WI38 (cell line): ENCODE measurements around the gene MINK1.
A peak's percentile ranks its signal among the peaks of the same experiment; 100 is the strongest.

Experiments used
- H3K4me3 ChIP-seq: 2 replicates; pipeline ENCODE4 v1.5.1; 2011; ENCODE audit warnings: low read depth, mild to moderate bottlenecking, control low read depth, low read length
- CTCF ChIP-seq: IDR thresholded peaks from 2 replicates; pipeline ENCODE4 v1.5.1; 2012; ENCODE audit warnings: low read depth, mild to moderate bottlenecking, control low read depth, low read length

The MINK1 gene

GRCh38 chr17:4833941-4834680, 971 bp downstream of the MINK1 start:
- peak overlapping the region; percentile 84 for H3K4me3 ChIP-seq
- TF ChIP-seq CTCF = no peak

GRCh38 chr17:4834681-4835020, 1.5 kb downstream of the MINK1 start:
- no peak for TF ChIP-seq CTCF
- H3K4me3 ChIP-seq = peak overlapping the region; percentile 84

- no peak for TF ChIP-seq CTCF
- H3K4me3 ChIP-seq = no peak overlapping the region
Measured at GRCh38 chr17:4836221-4836620, 3.1 kb downstream of the MINK1 start.

- no peak overlapping the region for H3K4me3 ChIP-seq
- no peak for TF ChIP-seq CTCF
Measured at GRCh38 chr17:4837471-4838308, 4.5 kb downstream of the MINK1 start.

GRCh38 chr17:4838309-4838785, 5.2 kb downstream of the MINK1 start:
- no peak overlapping the region for H3K4me3 ChIP-seq
- no peak for TF ChIP-seq CTCF

- H3K4me3 ChIP-seq = no peak overlapping the region
- TF ChIP-seq CTCF = no peak
Measured at GRCh38 chr17:4839221-4839620, 6.1 kb downstream of the MINK1 start.
